Measurements from ENCODE around the gene CHD9.
A peak's percentile ranks its signal among the peaks of the same experiment; 100 is the strongest.

Gene CHD9

DNA sequence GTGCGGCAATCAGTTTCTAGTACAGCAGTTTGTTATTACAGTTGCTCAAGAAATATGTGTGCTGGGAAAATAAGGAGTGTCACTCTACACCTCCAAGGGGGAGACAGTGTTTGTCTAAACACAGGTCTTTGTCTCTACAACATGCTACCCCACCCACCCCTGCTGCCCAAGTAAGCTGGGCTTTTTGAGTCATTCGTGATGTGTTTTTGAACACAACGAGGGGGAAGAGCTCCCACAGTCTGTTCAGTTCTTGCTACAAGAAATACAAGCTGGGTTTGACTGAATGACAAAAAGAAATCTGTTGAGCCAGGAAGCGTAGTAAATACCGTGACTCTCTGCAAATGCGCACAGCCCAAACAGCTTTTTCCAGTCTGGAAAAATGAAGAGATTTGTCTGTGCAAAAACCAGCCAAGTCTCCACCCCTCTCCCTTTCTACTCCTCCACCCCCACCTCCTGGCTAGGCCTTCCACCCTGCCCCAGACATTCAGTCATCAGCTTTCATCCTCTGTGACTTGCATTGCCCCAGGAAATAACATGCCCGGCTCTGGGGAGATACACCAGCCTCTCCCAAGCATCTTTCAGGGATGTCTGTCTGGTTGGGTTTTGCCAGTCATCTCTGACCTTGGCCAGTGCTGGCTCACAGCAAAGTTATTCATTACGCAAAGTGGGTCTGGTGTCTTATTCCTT lies 25.7 kb downstream of the CHD9 start:
- CTCF ChIA-PET: interaction anchor here (0.8 to 4.5 kb wide), 8 partner anchors 10 to 127 kb away, joined by 3 to 28 read pairs (median 6); partner anchors contain the start of gene CHD9
- POLR2A ChIA-PET: interaction anchor here (1.0 to 2.8 kb wide), 7 partner anchors 10 to 50 kb away, joined by 3 to 29 read pairs (median 4); partner anchors contain the start of genes CHD9 and CHD9NB
- peak overlapping the region; percentile 18 for H3K4me3 ChIP-seq (ENCODE audit: low read depth, low read length)
- DNase-seq (ENCODE audit: low read depth, low spot score): no peak
- TF ChIP-seq, protein P1, sequence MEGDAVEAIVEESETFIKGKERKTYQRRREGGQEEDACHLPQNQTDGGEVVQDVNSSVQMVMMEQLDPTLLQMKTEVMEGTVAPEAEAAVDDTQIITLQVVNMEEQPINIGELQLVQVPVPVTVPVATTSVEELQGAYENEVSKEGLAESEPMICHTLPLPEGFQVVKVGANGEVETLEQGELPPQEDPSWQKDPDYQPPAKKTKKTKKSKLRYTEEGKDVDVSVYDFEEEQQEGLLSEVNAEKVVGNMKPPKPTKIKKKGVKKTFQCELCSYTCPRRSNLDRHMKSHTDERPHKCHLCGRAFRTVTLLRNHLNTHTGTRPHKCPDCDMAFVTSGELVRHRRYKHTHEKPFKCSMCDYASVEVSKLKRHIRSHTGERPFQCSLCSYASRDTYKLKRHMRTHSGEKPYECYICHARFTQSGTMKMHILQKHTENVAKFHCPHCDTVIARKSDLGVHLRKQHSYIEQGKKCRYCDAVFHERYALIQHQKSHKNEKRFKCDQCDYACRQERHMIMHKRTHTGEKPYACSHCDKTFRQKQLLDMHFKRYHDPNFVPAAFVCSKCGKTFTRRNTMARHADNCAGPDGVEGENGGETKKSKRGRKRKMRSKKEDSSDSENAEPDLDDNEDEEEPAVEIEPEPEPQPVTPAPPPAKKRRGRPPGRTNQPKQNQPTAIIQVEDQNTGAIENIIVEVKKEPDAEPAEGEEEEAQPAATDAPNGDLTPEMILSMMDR (IDR thresholded peaks at IDR 0.05; ENCODE audit: insufficient read depth, low read length, missing control alignments): no peak

DNA sequence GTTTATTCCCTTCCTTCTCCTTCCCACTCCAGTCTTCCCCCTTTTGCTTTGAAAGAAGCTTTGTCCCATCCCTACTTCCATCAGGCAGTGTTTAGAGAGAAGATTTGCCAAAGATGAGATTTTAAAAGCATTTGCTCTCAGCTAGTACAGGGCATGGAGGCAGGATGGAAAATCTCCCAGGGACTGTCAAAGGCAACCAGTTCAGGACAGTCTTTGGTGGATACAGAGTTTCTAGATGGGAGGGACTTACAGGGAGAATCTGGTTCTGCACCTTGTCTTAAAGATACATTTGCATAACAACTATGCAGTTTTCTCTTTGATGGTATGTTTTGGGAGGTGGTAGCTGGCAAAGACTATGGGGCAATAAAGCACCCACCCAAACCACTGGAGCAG lies 26.2 kb downstream of the CHD9 start:
- H3K4me3 ChIP-seq (ENCODE audit: low read depth, low read length): no peak overlapping the region
- ChIA-PET CTCF (interaction anchor here (0.9 to 4.5 kb wide), 5 partner anchors 14 to 127 kb away, joined by 4 to 28 read pairs (median 12); partner anchors contain the start of gene CHD9), POLR2A (interaction anchor here (1.0 to 2.8 kb wide), 6 partner anchors 10 to 49 kb away, joined by 3 to 29 read pairs (median 4); partner anchors contain the start of genes CHD9 and CHD9NB)
- DNase-seq (ENCODE audit: low read depth, low spot score): no peak
- TF ChIP-seq, protein P1 (IDR thresholded peaks at IDR 0.05; ENCODE audit: insufficient read depth, low read length, missing control alignments): no peak

DNA sequence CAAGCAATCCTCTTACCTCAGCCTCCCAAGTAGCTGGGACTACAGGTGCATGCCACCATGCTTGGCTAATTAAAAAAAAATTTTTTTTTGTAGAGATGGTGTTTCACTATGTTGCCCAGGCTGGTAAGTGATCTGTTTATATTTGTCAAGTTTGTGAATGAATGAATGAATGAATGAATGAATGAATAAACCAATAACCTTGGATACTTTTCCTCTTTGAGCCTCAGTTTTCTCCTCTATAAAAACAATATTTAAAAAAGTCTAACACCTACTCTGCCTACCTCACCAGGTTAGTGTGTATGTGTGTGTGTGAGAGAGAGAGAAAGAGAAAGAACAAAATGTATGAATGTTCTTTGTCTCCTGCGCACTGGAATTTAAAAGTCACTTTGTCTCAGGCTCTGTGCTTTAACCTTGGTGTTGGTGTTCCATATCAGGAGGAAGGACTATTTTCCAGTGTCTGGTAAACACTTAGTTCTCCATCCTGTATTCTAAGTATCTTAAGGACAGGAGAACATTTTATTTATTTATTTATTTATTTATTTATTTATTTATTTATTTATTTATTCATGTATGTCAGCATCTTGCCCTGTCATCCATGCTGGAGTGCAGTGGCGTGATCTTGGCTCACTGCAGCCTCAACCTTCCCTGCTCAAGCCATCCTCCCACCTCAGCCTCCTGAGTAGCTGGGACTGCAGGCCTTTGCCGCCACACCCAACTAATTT lies 27.1 kb downstream of the CHD9 start:
- ChIA-PET CTCF (interaction anchor here (1.5 to 4.5 kb wide), 2 partner anchors 24 to 26 kb away, joined by 3 to 28 read pairs; partner anchors contain the start of gene CHD9), POLR2A (no interaction called here)
- DNase-seq (ENCODE audit: low read depth, low spot score): no peak
- H3K4me3 ChIP-seq (ENCODE audit: low read depth, low read length): no peak overlapping the region
- TF ChIP-seq, protein P1 (IDR thresholded peaks at IDR 0.05; ENCODE audit: insufficient read depth, low read length, missing control alignments): no peak

- CTCF ChIA-PET: interaction anchor here (1.5 kb wide), 1 partner anchor 25 kb away, joined by 3 read pairs; no protein-coding TSS in a partner anchor
- DNase-seq (ENCODE audit: low read depth, low spot score): no peak
- POLR2A ChIA-PET: no interaction called here
- TF ChIP-seq, protein P1 (IDR thresholded peaks at IDR 0.05; ENCODE audit: insufficient read depth, low read length, missing control alignments): no peak
- no peak overlapping the region for H3K4me3 ChIP-seq (ENCODE audit: low read depth, low read length)
These were observed 27.7 kb downstream of the CHD9 start for GRCh38 chr16:53082509-53082908.

DNA sequence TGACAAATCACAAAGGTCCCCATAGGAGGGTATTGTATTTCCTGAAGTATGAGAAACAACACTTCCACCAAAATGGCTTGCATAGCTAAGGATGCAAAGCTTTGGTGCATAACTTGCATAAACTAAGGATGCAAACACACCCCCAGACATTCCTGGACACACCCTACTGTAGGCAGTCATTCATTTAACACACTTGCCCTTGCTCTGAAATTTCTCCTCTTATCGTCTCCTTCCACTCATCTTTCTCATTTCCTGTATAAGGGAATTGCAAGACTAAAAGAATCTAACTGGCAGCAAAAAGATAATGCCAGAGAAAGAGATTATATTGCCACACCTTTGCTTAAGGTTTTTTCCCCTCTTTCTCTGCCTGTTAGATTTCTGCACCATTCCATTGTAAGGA lies 28.3 kb downstream of the CHD9 start:
- H3K4me3 ChIP-seq (ENCODE audit: low read depth, low read length): no peak overlapping the region
- no peak for DNase-seq (ENCODE audit: low read depth, low spot score)
- CTCF ChIA-PET: interaction anchor here (1.5 kb wide), 1 partner anchor 25 kb away, joined by 3 read pairs; no protein-coding TSS in a partner anchor
- POLR2A ChIA-PET: no interaction called here
- TF ChIP-seq, protein P1 (IDR thresholded peaks at IDR 0.05; ENCODE audit: insufficient read depth, low read length, missing control alignments): no peak

DNA sequence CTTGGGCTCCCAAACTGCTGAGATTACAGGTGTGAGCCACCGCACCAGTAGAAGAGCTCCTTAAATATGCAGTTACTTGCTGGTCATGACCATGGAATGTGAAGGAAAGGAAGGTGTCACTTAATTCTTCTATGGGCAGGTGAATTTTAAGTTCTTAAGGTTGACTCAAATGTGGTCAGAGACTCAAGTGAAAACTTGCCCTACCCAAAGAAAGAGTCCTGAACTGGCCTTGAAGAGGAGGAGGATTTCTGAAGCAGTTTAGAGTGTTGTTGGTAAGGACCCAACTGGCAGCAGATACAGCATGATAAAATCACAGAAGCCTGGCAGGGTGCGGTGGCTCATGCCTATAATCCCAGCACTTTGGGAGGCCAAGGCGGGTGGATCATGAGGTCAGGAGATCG lies 29.4 kb downstream of the CHD9 start:
- POLR2A ChIA-PET: no interaction called here
- TF ChIP-seq, protein P1 (IDR thresholded peaks at IDR 0.05; ENCODE audit: insufficient read depth, low read length, missing control alignments): no peak

More for the DNA sequence above, 29.4 kb downstream of the CHD9 start:
- no peak for DNase-seq (ENCODE audit: low read depth, low spot score)
- H3K4me3 ChIP-seq (ENCODE audit: low read depth, low read length): no peak overlapping the region
- CTCF ChIA-PET: no interaction called here
